Stomach (tissue), 4 donors: Measurements from ENCODE around the gene SNAPIN.

Experiments
- CTCF ChIP-seq, 7 experiments: fragments of 450-650 bp in 4 of 7; fragments of 200-600 bp in 3 of 7; sonication (generic) in 3 of 7; IDR thresholded peaks; one replicate each; pipeline ENCODE4 v1.5.1; 2016 to 2019; ENCODE audit warnings: antibody characterized with exemption in 7 of 7, control low read depth in 2 of 7, mild to moderate bottlenecking in 1 of 7
- EP300 ChIP-seq: sonication (generic); formaldehyde crosslinking; IDR thresholded peaks from one replicate; pipeline ENCODE4 v1.6.1; 2017; ENCODE audit warnings: antibody characterized with exemption
- POLR2A ChIP-seq, 4 donors: fragments of 450-650 bp; IDR thresholded peaks; one replicate each; pipeline ENCODE4 v1.6.1; 2016; ENCODE audit warnings: antibody characterized with exemption in 4 of 4, control low read depth in 2 of 4, mild to moderate bottlenecking in 1 of 4, moderate library complexity in 1 of 4
- POLR2AphosphoS5 ChIP-seq, 3 donors: sonication (generic); formaldehyde crosslinking; IDR thresholded peaks; one replicate each; pipeline ENCODE4 v1.6.1; 2016; ENCODE audit warnings: antibody characterized with exemption in 3 of 3

- TF ChIP-seq CTCF (IDR thresholded peaks at IDR 0.05) (no peak), POLR2A (IDR thresholded peaks at IDR 0.05) (no peak), POLR2AphosphoS5 (IDR thresholded peaks at IDR 0.05) (no peak), EP300 (no peak)
These were observed 25.4 kb downstream of the SNAPIN start for GRCh38 chr1:153683854-153684253.
